Esophagus squamous epithelium (tissue), 5 donors: Measurements from ENCODE around the gene MAP1B. TPM values are rescaled to one million over a fixed set of nuclear protein-coding genes. Genes with fewer than 3 reads are reported as not detected.

ENCODE experiments used
- DNase-seq: peaks from one replicate; lab custom pipeline; 2025; lab: John Stamatoyannopoulos, UW
- H3K27ac ChIP-seq, 4 donors: fragments of 200-600 bp; sonication (generic); one replicate each; pipeline ENCODE4 v1.5.1; 2016 to 2019; ENCODE audit warnings: mild to moderate bottlenecking in 1 of 4
- H3K27me3 ChIP-seq, 4 donors: fragments of 200-600 bp; sonication (generic); 1 replicate in 3 of 4; 2 replicates in 1 of 4; pipeline versions ENCODE4 v1.5.1 to v1.6.0; 2017 to 2021; ENCODE audit warnings: antibody characterized with exemption in 1 of 4
- H3K36me3 ChIP-seq, 3 donors: fragments of 200-600 bp; sonication (generic); one replicate each; pipeline ENCODE4 v1.5.1; 2016 to 2019
- H3K4me1 ChIP-seq, 3 donors: fragments of 200-600 bp; sonication (generic); one replicate each; pipeline ENCODE4 v1.5.1; 2017 to 2019
- H3K4me3 ChIP-seq, 4 donors: fragments of 200-600 bp; sonication (generic); 1 replicate in 3 of 4; 2 replicates in 1 of 4; pipeline ENCODE4 v1.5.1; 2016 to 2019; ENCODE audit warnings: mild to moderate bottlenecking in 2 of 4, moderate library complexity in 1 of 4
- H3K9me3 ChIP-seq, 3 donors: fragments of 200-600 bp; sonication (generic); one replicate each; pipeline ENCODE4 v1.5.1; 2016 to 2019
- CTCF ChIP-seq, 6 experiments: fragments of 450-650 bp in 4 of 6; fragments of 200-600 bp in 2 of 6; sonication (generic) in 2 of 6; IDR thresholded peaks; one replicate each; pipeline ENCODE4 v1.5.1; 2016 to 2019; ENCODE audit warnings: antibody characterized with exemption in 6 of 6, mild to moderate bottlenecking in 4 of 6, moderate library complexity in 4 of 6
- POLR2A ChIP-seq, 4 donors: fragments of 450-650 bp; IDR thresholded peaks; one replicate each; pipeline ENCODE4 v1.6.1; 2017; ENCODE audit warnings: antibody characterized with exemption in 4 of 4, mild to moderate bottlenecking in 4 of 4, moderate library complexity in 3 of 4
- WGBS, 2 donors: methylation state at CpG; one replicate each; pipeline ENCODE4 v1.1.5; 2018; 5-methylcytosine and 5-hydroxymethylcytosine counted together
- intact Hi-C: fragments of 100-400 bp; cut with DNase I; formaldehyde crosslinking; loops from one replicate; pipeline ENCODE4 v1.15.0; 2022
- total RNA-seq, 4 donors: library from RNA; depleted of rRNA; stranded (reverse); fragments of >200 nt; gene quantifications; one replicate each; pipeline ENCODE4 v1.1.0, GENCODE V29; 2016
- donor health status: DM: yes; HTN: yes; CAD: no.

Gene MAP1B
- total RNA-seq, 4 donors from 2014 or later, result 8.2 to 180 (median 29.6) TPM

GRCh38 chr5:72108202-72109061, 1.2 kb downstream of the MAP1B start:
- no peaks in the 10 kb centered on the region for H3K9me3 ChIP-seq
- intact Hi-C loops, result no loop called here
- TF ChIP-seq POLR2A (IDR thresholded peaks at IDR 0.05) (peak in 2 of 4 donors; percentile 17 to 32), CTCF (IDR thresholded peaks at IDR 0.05) (no peak)
- H3K4me1 ChIP-seq, result peaks cover 0 to 47% (median 4%) of the 10 kb centered on the region in 3 donors
- H3K27me3 ChIP-seq, result peaks cover 0 to 83% (median 2%) of the 10 kb centered on the region in 4 donors
- H3K4me3 ChIP-seq, result peak overlapping the region; percentile 48 to 73 (median 60)
- H3K36me3 ChIP-seq, result no peaks in the 10 kb centered on the region
- peak overlapping the region; percentile 60 to 88 (median 78) for H3K27ac ChIP-seq
- 0% methylated on average over 8 to 10 of the region's 72 CpGs for WGBS, 2 donors
- DNase-seq, result no peak

DNA sequence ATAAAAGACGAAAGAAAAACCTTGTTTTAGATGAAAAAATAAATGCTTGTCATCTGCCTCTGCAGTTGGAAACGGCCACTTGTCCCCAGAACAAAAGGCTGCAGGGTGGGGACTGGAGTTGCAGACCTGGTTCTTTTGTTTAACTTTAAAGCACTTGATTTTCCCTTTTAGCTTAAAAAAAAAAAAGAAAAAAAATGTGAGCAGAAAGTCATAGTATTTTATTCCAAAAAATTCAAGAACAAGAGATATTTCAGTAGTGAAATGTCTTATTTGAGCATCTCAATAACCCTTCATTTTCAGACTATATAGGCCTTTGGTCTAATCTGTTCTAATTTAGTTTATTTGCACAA, 1.8 kb downstream of the MAP1B start:
- WGBS, 2 donors, result 0 to 3% methylated on average over 1 to 2 of the region's 2 CpGs
- H3K4me1 ChIP-seq, result peaks cover 0 to 47% (median 4%) of the 10 kb centered on the region in 3 donors
- peaks cover 0 to 83% (median 2%) of the 10 kb centered on the region in 4 donors for H3K27me3 ChIP-seq
- H3K27ac ChIP-seq, result peak overlapping the region in 3 of 4 donors; percentile 71 to 88 (median 84)
- peak overlapping the region; percentile 48 to 73 (median 60) for H3K4me3 ChIP-seq
- H3K36me3 ChIP-seq, result no peaks in the 10 kb centered on the region
- DNase-seq, result no peak
- no peaks in the 10 kb centered on the region for H3K9me3 ChIP-seq
- TF ChIP-seq POLR2A (IDR thresholded peaks at IDR 0.05), result no peak
- no peak for TF ChIP-seq CTCF (IDR thresholded peaks at IDR 0.05)
- intact Hi-C loops, result no loop called here

DNA sequence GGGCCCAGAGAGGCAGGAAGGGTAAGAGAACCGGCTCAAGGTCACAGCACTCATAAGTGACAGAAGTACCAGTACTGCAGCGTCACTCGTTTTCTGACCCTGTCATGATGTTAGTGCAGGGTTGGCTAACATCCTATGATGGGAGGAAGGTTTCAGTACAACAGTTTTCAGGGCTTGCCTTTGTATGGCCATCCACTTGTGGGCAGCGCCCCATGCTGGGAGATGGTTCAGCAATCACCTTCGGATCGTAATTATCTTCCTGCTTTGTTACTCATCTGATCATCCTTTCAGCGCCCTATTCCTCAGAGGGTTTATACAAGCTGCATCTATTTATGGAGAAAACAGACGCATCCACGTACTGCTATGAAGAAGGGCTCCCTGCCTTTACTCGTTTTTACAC, 2.4 kb downstream of the MAP1B start:
- no peak for DNase-seq
- no peaks in the 10 kb centered on the region for H3K9me3 ChIP-seq
- H3K27ac ChIP-seq, result peak overlapping the region in 3 of 4 donors; percentile 26 to 88 (median 71)
- intact Hi-C loops, result no loop called here
- peaks cover 0 to 79% (median 2%) of the 10 kb centered on the region in 4 donors for H3K27me3 ChIP-seq
- H3K4me3 ChIP-seq, result peak overlapping the region in 3 of 4 donors; percentile 51 to 73 (median 68)
- TF ChIP-seq POLR2A (IDR thresholded peaks at IDR 0.05), result no peak
- no peak for TF ChIP-seq CTCF (IDR thresholded peaks at IDR 0.05)
- WGBS, 2 donors, result 80 to 82% methylated on average over 9 to 10 of the region's 10 CpGs
- H3K36me3 ChIP-seq, result no peaks in the 10 kb centered on the region
- H3K4me1 ChIP-seq, result peaks cover 0 to 47% (median 4%) of the 10 kb centered on the region in 3 donors

- 72 to 85% methylated on average over 7 to 8 of the region's 9 CpGs for WGBS, 2 donors
- no peak for TF ChIP-seq POLR2A (IDR thresholded peaks at IDR 0.05)
- TF ChIP-seq CTCF (IDR thresholded peaks at IDR 0.05), result no peak
- Histone ChIP-seq H3K4me3 (peak overlapping the region in 1 of 4 donors; percentile 73), H3K36me3 (no peaks in the 10 kb centered on the region), H3K27me3 (peaks cover 0 to 75% (median 2%) of the 10 kb centered on the region in 4 donors), H3K4me1 (peaks cover 0 to 47% (median 4%) of the 10 kb centered on the region in 3 donors), H3K27ac (peak overlapping the region in 3 of 4 donors; percentile 34 to 46 (median 36)), H3K9me3 (no peaks in the 10 kb centered on the region)
- intact Hi-C loops, result no loop called here
- no peak for DNase-seq
Observed at GRCh38 chr5:72110394-72111013, 3.2 kb downstream of the MAP1B start.

DNA sequence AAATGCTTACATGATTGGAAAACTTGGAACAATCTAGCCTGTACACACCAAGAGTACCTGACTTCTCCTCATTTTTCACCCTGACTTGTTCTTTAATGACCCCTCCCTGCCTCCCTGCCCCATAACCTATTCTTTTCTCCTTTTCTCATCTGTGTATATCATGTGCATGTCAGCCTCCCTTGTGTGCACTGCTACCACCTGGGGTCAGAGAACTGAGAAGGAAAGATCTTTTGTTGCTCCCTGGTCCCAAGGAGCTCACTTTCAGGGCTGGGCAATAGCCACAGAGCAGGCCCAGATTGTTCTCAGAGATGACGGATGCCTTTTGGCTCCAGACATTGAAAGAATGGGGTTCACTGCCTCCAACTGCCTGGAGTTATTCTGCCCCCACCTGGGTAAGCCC, 5.1 kb downstream of the MAP1B start:
- Histone ChIP-seq H3K4me3 (no peak overlapping the region), H3K9me3 (no peaks in the 10 kb centered on the region), H3K27me3 (peaks cover 0 to 63% (median 0%) of the 10 kb centered on the region in 4 donors), H3K4me1 (peaks cover 0 to 39% (median 0%) of the 10 kb centered on the region in 3 donors), H3K27ac (no peak overlapping the region), H3K36me3 (peaks cover 0 to 8% (median 0%) of the 10 kb centered on the region in 3 donors)
- intact Hi-C loops, result no loop called here
- DNase-seq, result no peak
- TF ChIP-seq CTCF (IDR thresholded peaks at IDR 0.05), result no peak
- TF ChIP-seq POLR2A (IDR thresholded peaks at IDR 0.05), result no peak
- WGBS, 2 donors, result 71 to 86% methylated on average over 1 of the region's 1 CpG
